Activated CD4-positive, alpha-beta T cell treated with anti-CD3 and anti-CD28 coated beads, Interleukin-2, amount 10 ng/mL, durations not matched to agents 24 days and 14 days (primary cell): ENCODE measurements around the gene PCSK2. TPM values are rescaled to one million over a fixed set of nuclear protein-coding genes. Genes with fewer than 3 reads are reported as not detected.

ENCODE experiments used
- DNase-seq: peaks from one replicate; pipeline ENCODE4 v3.0.0; 2022
- H3K27ac Mint-ChIP-seq: one replicate; pipeline ENCODE4 v1.8.0; 2022; ENCODE audit warnings: mild to moderate bottlenecking, mixed read lengths
- H3K27me3 Mint-ChIP-seq: one replicate; pipeline ENCODE4 v1.8.0; 2022; ENCODE audit warnings: mixed read lengths
- H3K36me3 Mint-ChIP-seq: one replicate; pipeline ENCODE4 v1.8.0; 2022; ENCODE audit warnings: low read depth, mild to moderate bottlenecking, mixed read lengths
- H3K4me1 Mint-ChIP-seq: one replicate; pipeline ENCODE4 v1.8.0; 2021; ENCODE audit warnings: mixed read lengths
- H3K4me3 Mint-ChIP-seq: one replicate; pipeline ENCODE4 v1.8.0; 2022; ENCODE audit warnings: mild to moderate bottlenecking, moderate library complexity, mixed read lengths
- H3K9me3 Mint-ChIP-seq: one replicate; pipeline ENCODE4 v1.8.0; 2021; ENCODE audit warnings: mixed read lengths
- intact Hi-C: fragments of 100-400 bp; cut with micrococcal nuclease; formaldehyde crosslinking; loops from one replicate; pipeline ENCODE4 v1.15.1; 2023
- total RNA-seq: library from RNA; stranded (reverse); gene quantifications from 2 replicates; pipeline ENCODE4 v1.2.3, GENCODE V29; 2022

The PCSK2 gene
- total RNA-seq, 1 donor from 2014 or later: not detected

DNA sequence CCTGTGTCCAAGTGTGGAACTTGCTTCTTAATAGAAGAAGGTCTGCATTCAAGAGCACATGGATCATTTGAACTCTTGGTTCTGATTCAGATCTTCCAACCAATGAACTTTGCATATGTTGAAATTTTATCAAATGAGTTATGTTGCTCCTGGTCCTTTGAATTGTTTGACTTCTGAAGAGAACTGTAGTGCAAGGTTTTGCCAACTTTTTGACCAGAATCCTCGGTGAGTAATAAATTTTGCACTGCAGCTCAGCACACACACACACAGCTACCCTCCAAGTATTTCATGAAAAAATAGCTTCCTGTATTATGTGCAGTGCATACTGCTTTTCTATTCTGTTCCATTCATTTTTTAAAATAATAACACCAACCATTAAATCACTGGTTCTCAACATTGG lies 236.9 kb downstream of the PCSK2 start:
- H3K9me3 Mint-ChIP-seq: peaks cover 4% of the 10 kb centered on the region
- H3K27ac Mint-ChIP-seq: no peak overlapping the region
- peaks cover 3% of the 10 kb centered on the region for H3K4me1 Mint-ChIP-seq
- no peak overlapping the region for H3K4me3 Mint-ChIP-seq
- no peak for DNase-seq
- intact Hi-C loops: no loop called here
- peaks cover 11% of the 10 kb centered on the region for H3K27me3 Mint-ChIP-seq
- H3K36me3 Mint-ChIP-seq: no peaks in the 10 kb centered on the region

DNA sequence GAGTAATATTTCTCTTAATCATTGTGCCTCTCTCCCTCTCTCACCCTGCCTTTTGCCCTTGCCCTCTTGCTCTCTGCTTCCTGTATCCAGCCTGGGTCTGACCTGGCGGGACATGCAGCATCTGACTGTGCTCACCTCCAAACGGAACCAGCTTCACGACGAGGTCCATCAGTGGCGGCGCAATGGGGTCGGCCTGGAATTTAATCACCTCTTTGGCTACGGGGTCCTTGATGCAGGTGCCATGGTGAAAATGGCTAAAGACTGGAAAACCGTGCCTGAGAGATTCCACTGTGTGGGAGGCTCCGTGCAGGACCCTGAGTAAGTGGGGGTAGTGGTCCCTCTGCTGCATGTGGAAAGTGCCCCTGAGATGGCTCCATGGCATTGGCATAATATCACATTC lies 238.4 kb downstream of the PCSK2 start:
- Mint-ChIP-seq H3K9me3 (no peaks in the 10 kb centered on the region), H3K27ac (no peak overlapping the region), H3K36me3 (no peaks in the 10 kb centered on the region), H3K4me3 (no peak overlapping the region), H3K27me3 (peaks cover 11% of the 10 kb centered on the region), H3K4me1 (peaks cover 2% of the 10 kb centered on the region)
- intact Hi-C loops: no loop called here
- no peak for DNase-seq

DNA sequence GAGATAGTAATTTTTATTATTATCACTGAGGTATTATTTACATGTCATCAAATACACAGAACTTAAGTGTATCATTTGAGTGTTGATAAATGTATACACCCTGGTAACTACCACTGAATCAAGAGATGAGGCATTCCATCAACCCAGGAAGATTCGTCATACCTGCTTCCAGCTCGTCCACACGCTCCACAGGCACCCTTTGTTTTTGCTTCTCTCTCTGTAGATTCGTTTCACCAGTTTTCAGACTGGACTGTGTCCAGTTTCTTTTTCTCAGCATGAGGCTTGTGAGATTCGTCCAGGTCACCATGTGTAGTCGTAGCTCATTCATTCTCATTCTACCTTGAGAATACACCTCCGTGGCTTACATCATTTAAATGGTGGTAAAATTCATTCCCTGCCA lies 239.8 kb downstream of the PCSK2 start:
- no peaks in the 10 kb centered on the region for H3K36me3 Mint-ChIP-seq
- no peak overlapping the region for H3K27ac Mint-ChIP-seq
- intact Hi-C loops: no loop called here
- peaks cover 11% of the 10 kb centered on the region for H3K27me3 Mint-ChIP-seq
- no peak for DNase-seq
- no peaks in the 10 kb centered on the region for H3K9me3 Mint-ChIP-seq
- no peak overlapping the region for H3K4me3 Mint-ChIP-seq
- H3K4me1 Mint-ChIP-seq: no peaks in the 10 kb centered on the region

DNA sequence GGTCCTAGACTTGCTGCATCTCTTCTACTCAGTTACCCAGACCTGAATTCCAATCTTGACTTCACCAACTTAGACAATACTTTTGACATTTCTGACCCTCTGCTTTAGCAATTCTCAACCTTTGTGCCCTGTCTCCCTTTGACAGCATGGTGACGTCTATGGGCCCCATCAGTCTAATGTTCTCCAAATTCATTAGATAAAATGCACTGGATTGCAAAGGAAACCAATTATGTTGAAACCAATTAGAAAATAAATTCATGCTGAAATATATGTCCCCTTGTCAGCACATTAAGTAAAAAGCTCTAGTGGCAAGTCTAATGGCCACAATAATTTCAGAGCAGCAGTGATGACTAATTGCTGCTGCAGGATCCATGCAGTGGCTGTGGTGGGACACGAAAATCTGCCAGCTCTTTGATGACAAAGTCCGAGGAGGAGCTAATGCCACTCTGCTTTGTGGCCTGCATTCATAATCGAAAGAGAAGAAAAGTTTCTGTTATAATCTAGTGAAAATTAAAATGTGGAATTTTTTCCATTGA lies 240.3 kb downstream of the PCSK2 start:
- no peaks in the 10 kb centered on the region for H3K4me1 Mint-ChIP-seq
- no peak overlapping the region for H3K4me3 Mint-ChIP-seq
- H3K27ac Mint-ChIP-seq: no peak overlapping the region
- H3K9me3 Mint-ChIP-seq: no peaks in the 10 kb centered on the region
- H3K27me3 Mint-ChIP-seq: peaks cover 11% of the 10 kb centered on the region
- intact Hi-C loops: no loop called here
- DNase-seq: no peak
- no peaks in the 10 kb centered on the region for H3K36me3 Mint-ChIP-seq

DNA sequence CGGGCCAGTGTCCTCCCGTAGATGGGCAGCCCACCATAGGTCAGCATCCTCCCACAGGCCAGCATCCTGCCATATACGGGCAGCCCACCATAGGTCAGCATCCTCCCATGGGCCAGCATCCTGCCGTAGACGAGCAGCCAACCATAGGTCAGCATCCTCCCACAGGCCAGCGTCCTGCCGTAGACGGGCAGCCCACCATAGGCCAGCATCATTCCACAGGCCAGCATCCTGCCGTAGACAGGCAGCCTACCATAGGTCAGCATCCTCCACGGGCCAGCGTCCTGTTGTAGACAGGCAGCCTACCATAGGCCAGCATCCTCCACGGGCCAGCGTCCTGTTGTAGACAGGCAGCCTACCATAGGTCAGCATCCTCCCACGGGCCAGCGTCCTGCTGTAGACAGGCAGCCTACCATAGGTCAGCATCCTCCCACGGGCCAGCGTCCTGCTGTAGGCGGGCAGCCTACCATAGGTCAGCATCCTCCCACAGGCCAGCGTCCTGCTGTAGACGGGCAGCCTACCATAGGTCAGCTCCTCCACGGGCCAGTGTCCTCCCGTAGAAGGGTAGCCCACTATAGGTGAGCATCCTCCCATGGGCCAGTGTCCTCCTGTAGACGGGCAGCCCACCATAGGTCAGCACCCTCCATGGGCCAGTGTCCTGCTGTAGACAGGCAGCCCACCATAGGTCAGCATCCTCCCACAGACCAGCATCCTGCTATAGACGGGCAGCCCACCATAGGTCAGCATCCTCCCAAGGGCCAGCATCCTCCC lies 241.4 kb downstream of the PCSK2 start:
- H3K4me3 Mint-ChIP-seq: no peak overlapping the region
- DNase-seq: no peak
- H3K27ac Mint-ChIP-seq: no peak overlapping the region
- no peaks in the 10 kb centered on the region for H3K9me3 Mint-ChIP-seq
- intact Hi-C loops: no loop called here
- H3K36me3 Mint-ChIP-seq: no peaks in the 10 kb centered on the region
- H3K27me3 Mint-ChIP-seq: peaks cover 3% of the 10 kb centered on the region
- H3K4me1 Mint-ChIP-seq: no peaks in the 10 kb centered on the region

DNA sequence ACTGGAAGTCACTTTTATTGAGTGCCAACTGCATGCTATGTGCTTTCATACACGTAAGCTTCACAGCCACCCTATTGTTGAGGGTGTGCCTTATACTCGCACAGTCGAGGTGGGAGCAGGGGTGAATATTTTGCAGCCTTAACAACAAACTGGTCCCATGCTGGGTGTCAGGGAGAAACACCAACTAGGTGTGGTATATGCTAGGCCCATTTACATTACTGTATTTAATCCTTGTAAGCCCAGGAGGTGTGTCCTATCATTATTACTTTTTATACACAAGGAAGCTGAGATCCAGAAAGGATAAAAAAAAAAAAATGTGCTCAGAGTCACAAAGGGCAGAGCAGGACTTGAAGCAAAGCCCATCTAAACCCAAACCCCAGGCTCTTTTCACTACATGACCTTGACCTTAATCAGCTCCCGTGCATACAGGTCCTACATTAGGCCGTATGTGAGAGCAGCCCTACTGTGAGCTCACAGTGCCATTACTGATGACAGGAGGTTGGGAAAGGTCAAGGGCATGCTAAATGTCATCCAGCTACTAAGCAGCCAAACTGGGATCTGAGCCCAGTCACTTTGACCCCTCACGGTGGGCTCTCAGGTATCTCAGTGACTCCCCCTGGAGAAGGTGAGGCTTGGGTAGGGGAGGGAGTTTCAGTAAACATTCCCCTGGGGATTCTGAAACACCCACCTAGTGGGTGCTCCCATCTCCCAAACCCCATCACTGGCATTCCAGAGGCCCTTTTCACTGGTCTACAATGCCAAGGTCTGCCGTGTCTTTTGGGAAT lies 242.6 kb downstream of the PCSK2 start:
- intact Hi-C loops: no loop called here
- no peak for DNase-seq
- H3K27ac Mint-ChIP-seq: no peak overlapping the region
- no peaks in the 10 kb centered on the region for H3K9me3 Mint-ChIP-seq
- no peaks in the 10 kb centered on the region for H3K4me1 Mint-ChIP-seq
- peaks cover 4% of the 10 kb centered on the region for H3K27me3 Mint-ChIP-seq
- no peaks in the 10 kb centered on the region for H3K36me3 Mint-ChIP-seq
- H3K4me3 Mint-ChIP-seq: no peak overlapping the region

- no peaks in the 10 kb centered on the region for H3K4me1 Mint-ChIP-seq
- no peak for DNase-seq
- intact Hi-C loops: no loop called here
- H3K27ac Mint-ChIP-seq: no peak overlapping the region
- H3K36me3 Mint-ChIP-seq: no peaks in the 10 kb centered on the region
- no peak overlapping the region for H3K4me3 Mint-ChIP-seq
- H3K27me3 Mint-ChIP-seq: peaks cover 6% of the 10 kb centered on the region
- H3K9me3 Mint-ChIP-seq: no peaks in the 10 kb centered on the region
These were observed 243.7 kb downstream of the PCSK2 start for GRCh38 chr20:17470521-17470920.

DNA sequence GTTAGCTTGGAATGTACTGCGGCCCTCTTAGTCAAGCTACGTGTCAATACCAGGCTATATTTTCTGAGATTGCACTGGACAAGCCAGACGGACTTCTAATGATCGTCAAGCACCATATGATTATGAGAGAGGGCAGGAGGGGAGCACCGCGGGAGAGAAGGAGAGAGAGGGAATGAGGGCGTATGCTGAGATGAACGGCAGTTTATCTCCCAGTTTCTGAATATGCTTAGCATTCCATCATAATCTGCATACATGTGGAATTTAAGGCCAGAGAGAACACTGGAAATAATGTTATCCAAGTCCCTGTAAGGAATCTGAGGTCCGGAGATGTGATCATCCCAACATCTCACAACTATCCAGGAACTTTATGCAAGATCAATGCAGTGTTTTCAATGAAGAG lies 244.1 kb downstream of the PCSK2 start:
- no peak overlapping the region for H3K4me3 Mint-ChIP-seq
- intact Hi-C loops: no loop called here
- H3K36me3 Mint-ChIP-seq: no peaks in the 10 kb centered on the region
- peaks cover 6% of the 10 kb centered on the region for H3K27me3 Mint-ChIP-seq
- no peaks in the 10 kb centered on the region for H3K9me3 Mint-ChIP-seq
- H3K4me1 Mint-ChIP-seq: no peaks in the 10 kb centered on the region
- H3K27ac Mint-ChIP-seq: no peak overlapping the region
- no peak for DNase-seq

DNA sequence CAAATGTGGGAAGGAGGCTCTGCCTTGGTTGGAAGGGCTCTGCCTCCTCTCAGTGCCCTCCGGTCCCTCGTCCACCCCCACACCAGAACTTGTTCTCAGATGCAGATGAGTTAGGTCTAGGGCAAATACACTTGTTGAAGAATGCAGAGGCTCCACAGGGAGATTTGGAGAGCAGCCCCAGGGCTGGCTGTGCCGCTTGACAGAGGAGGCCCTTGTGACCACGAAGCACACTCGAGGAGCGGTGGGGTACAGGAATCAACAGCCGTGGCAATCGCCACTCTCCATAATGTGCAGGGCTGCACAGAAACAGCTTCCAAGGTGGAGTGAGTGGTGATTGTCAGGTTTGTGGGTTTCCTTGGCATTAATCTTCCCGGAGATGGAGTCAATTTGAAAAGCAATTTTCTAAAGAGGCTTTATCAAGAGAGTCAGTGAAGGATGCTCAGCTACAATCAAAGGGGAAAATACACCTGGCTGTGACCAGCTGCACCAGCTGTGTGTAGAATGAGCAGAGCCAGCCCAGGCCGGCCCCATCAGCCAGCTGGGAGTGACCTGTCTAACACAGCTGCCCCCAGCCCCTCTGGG lies 244.9 kb downstream of the PCSK2 start:
- no peaks in the 10 kb centered on the region for H3K4me1 Mint-ChIP-seq
- no peaks in the 10 kb centered on the region for H3K9me3 Mint-ChIP-seq
- no peak overlapping the region for H3K4me3 Mint-ChIP-seq
- intact Hi-C loops: no loop called here
- no peak overlapping the region for H3K27ac Mint-ChIP-seq
- no peak for DNase-seq
- H3K27me3 Mint-ChIP-seq: peaks cover 5% of the 10 kb centered on the region
- H3K36me3 Mint-ChIP-seq: no peaks in the 10 kb centered on the region

GRCh38 chr20:17473659-17474058 lies 246.8 kb downstream of the PCSK2 start:
- Mint-ChIP-seq H3K36me3 (no peaks in the 10 kb centered on the region), H3K4me3 (no peak overlapping the region), H3K27ac (no peak overlapping the region), H3K9me3 (no peaks in the 10 kb centered on the region), H3K27me3 (peaks cover 5% of the 10 kb centered on the region), H3K4me1 (no peaks in the 10 kb centered on the region)
- intact Hi-C loops: no loop called here
- DNase-seq: no peak

- DNase-seq: no peak
- no peak overlapping the region for H3K27ac Mint-ChIP-seq
- intact Hi-C loops: no loop called here
- H3K9me3 Mint-ChIP-seq: no peaks in the 10 kb centered on the region
- no peaks in the 10 kb centered on the region for H3K36me3 Mint-ChIP-seq
- H3K4me3 Mint-ChIP-seq: no peak overlapping the region
- H3K27me3 Mint-ChIP-seq: peaks cover 7% of the 10 kb centered on the region
- H3K4me1 Mint-ChIP-seq: no peaks in the 10 kb centered on the region
These were observed 252.3 kb downstream of the PCSK2 start for GRCh38 chr20:17479063-17479657.

DNA sequence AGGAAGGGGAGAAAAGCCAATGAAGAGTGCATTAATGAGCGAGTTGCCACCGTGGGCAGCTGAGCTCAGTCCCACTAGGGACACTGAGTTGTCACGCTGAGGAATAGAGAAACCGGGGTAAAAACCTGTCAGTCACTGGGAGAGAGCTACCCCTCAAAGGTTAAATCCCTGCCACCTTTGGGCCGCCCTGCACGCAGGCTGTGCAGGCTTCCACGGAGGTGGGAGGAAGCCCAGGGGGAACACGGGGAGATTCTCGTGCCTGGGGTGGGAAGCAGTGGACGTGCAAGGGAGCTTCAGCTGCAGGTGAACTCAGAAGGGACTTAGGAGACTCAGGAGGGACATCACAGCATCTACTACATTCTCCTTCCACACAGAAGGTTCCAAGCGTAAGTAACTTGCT lies 253.9 kb downstream of the PCSK2 start:
- Mint-ChIP-seq H3K9me3 (no peaks in the 10 kb centered on the region), H3K4me3 (no peak overlapping the region), H3K4me1 (no peaks in the 10 kb centered on the region), H3K27ac (no peak overlapping the region), H3K36me3 (no peaks in the 10 kb centered on the region), H3K27me3 (peaks cover 4% of the 10 kb centered on the region)
- intact Hi-C loops: no loop called here
- no peak for DNase-seq

- Mint-ChIP-seq H3K4me3 (no peak overlapping the region), H3K9me3 (no peaks in the 10 kb centered on the region), H3K27ac (no peak overlapping the region), H3K36me3 (no peaks in the 10 kb centered on the region), H3K27me3 (peaks cover 11% of the 10 kb centered on the region), H3K4me1 (no peaks in the 10 kb centered on the region)
- no peak for DNase-seq
- intact Hi-C loops: no loop called here
These were observed 254.8 kb downstream of the PCSK2 start for GRCh38 chr20:17481661-17482060.

GRCh38 chr20:17482536-17482935 lies 255.7 kb downstream of the PCSK2 start:
- Mint-ChIP-seq H3K4me3 (no peak overlapping the region), H3K27ac (no peak overlapping the region), H3K9me3 (no peaks in the 10 kb centered on the region), H3K4me1 (no peaks in the 10 kb centered on the region), H3K27me3 (peaks cover 17% of the 10 kb centered on the region), H3K36me3 (no peaks in the 10 kb centered on the region)
- intact Hi-C loops: no loop called here
- DNase-seq: no peak
